GM21529 (cell line): ENCODE measurements around the gene PTPN14.
A peak's percentile ranks its signal among the peaks of the same experiment; 100 is the strongest.
"Not testable (repeated sequence)": the region's sequence is repeated elsewhere in the genome, so short reads cannot be mapped to it uniquely, and the experiment has no call there.

Experiments
- ATAC-seq: cut with Tn5 transposase; IDR thresholded peaks from one replicate; pipeline ENCODE4 v1.9.1; 2021; ENCODE audit not compliant: unreplicated experiment

Gene PTPN14

DNA sequence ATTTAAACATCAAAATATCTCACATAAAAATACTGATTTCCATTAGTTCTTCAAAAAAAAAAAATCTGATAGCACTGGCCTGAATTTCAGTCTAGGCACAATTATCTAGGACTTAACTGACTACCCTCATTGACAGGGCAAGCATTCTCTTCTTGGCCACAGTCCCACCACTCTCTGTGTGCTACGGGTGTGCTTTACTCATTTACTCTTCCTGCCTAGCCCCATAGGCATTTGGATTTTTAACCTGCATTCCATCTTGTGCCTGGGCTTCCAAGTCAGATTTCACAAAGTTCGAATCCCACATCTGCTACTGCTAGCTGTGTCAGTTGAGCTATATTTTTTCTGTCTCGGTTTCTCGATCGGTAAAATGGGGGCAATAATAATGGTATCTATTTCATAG is 38.0 kb downstream of the PTPN14 start:
- no peak for ATAC-seq

DNA sequence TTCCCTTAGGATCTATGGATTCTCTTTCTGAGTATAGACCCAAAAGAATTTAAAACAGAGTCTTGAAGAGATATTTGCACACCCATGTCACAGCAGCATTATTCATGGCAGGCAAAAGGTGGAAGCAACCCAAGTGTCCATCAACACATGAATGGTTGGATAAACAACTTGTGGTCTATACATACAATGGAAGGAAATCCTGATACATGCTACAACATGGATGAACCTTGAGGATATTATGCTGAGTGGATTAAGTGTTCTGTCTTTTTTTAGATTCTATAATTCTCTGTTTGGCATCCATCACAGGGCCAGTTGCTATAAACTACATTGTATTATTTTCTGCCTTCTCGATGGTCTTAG is 39.8 kb downstream of the PTPN14 start:
- ATAC-seq = no peak

DNA sequence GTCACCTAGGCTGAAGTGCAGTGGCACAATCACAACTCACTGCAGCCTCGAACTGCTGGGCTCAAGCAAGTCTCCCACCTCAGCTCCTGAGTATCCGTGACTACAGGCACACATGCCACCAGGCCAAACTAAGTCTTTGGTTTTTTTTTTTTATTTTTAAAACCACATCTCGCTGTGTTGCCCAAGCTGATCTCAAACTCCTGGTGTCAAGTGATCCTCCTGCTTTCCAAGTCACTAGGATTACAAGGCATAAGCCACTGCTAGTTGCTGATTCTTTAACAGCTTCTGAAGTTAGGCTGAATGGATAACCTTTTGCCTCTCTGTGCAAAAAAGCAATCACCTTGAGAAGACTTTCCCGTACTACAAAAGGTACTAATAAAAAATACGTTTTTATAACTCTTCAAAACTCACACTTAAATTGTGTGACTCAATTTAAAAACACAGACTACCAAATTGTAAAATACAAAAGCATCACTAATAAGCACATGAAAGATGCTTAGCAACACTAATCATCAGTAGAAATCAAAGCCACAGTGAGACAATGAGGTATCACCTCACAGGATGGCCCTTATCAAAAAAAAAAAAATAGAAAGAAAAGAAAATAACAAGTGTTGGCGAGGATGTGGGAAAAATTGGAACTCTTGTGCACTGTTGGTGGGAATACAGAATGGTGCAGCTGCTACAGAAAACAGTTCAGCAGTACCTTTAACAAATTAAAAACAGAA is 40.3 kb downstream of the PTPN14 start:
- no peak for ATAC-seq

DNA sequence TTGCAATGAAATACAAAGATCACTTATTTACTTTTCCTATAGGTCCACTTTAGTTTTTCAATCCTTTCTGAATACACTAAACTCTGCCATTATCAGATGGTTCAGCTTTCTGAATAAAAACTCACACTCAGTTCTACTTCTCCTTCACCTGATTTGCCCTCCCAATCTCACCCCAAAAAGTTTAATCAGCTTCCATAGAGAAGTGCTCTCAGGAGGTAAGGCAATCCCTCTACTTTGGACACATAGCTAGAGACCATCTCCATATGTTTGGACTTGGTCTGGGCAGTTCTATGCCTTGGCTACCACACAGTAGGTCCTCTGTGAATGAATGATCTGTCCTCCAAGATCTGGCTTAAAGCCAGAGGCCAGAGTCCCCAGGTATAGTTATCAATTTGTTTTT is 40.9 kb downstream of the PTPN14 start:
- ATAC-seq = no peak

DNA sequence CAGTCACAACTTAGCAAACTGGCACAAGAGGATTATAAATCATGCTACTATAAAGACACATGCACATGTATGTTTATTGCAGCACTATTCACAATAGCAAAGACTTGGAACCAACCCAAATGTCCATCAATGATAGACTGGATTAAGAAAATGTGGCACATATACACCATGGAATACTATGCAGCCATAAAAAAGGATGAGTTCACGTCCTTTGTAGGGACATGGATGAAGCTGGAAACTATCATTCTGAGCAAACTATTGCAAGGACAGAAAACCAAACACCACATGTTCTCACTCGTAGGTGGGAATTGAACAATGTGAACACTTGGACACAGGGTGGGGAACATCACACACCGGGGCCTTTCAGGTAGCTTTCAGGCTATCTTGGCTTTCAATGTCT is 41.8 kb downstream of the PTPN14 start:
- ATAC-seq = not testable (repeated sequence)

DNA sequence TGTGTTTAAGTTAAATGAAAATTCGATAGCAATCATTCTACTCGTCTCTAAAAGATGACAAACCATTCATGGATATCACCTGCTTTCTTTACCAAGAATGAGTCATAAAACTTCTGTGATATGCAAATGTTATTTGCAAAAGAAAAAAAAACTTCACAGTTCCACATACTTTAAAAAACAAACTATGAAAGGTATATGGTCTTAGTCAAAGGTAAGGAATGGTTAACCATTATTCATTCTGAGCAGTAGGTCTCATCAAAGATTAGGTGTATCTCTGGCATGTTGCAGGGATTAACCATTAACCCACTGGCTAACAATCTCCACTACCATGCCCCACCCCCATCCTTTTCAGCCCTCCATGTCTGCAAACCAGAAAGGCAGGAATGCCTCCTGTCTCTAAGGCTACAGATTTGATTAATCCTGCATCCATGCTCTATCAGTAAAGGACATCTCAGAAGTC is 44.4 kb downstream of the PTPN14 start:
- ATAC-seq = peak; percentile 66

DNA sequence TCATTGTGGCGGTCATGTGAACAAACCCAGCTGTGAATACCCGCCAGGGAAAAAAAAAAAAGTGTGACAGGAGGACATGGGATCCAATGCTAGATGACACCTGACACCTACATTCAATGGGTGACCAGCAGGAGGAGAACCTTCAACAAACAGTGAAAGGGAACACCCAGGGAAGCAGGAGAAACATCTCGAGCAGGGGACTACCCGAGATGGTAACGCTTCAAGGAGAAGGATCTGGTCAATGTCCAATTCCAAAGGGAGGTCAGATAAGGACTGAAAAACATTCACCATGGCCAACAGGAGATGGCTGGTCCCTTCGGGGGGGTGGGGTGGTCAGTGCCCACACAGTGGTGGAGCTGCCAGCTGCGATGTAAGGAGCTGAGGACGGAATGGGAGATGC is 46.3 kb downstream of the PTPN14 start:
- no peak for ATAC-seq

DNA sequence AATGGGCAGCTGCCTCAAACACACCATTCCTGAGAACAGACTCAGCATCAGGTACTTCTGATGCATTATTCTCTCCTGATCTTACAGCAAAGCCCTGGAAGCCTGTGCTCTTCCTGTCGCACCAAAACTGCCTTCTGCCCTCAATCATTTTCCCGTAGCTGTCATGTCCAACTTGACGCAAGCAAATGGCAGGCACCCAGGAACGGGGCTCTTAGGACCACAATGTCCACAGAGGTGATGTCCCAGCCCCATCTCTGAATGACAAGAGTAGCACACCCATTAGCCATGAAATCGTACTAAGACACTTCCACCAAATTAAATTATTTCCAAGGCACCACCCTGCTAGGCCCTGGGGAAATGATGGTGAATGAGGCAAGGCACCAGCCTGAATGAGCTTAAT is 47.1 kb downstream of the PTPN14 start:
- no peak for ATAC-seq

DNA sequence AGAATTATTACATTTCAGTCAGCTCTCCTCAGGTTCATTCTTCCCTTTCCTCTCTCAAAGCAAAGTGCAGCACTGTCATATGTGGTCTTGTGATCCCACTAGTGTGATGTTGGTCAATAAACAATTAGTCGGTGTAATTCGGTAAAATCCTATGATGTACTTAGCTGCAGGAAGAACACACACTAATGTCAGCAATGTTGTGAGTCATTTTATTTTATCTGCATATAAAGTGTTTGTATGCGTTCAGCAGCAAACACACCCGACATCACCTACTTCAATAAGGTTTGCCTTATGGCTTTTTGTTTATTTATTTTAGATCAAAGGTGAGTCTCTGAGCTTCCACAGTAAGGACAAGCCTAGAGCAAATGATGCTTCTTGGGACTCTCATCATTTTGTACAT is 47.8 kb downstream of the PTPN14 start:
- no peak for ATAC-seq

DNA sequence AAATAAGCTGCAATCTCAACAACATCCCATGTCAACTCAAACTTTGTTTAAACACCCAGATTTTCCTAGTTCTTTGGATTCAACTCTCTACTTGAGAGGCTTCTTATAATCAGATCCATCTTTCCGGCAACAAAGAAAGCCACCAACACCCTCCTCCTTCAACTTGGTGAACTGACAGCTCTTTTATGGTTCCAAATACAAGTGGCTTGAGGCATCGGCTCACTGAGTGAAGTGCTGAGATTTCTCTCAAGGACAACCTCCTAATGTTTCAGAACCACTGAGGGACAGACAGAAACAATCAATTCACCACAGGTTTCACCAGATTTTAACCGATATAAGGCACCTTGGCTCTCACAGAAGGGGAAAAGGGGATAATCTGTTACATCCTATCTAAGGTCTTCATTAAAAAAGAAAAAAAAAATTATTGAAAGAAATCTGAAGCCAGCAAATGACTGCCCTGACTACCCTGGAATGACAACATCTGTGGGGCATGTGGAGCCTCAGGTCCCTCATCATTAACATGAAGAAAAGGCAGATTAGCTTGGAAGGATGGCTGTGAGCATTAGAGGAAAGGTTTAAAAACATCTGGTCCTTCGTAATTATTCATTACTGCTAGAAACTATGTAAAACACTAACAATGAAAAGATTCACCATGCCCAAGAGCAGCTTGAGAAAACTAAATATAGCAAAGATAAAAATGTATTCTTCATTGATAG is 50.9 kb downstream of the PTPN14 start:
- ATAC-seq = no peak

DNA sequence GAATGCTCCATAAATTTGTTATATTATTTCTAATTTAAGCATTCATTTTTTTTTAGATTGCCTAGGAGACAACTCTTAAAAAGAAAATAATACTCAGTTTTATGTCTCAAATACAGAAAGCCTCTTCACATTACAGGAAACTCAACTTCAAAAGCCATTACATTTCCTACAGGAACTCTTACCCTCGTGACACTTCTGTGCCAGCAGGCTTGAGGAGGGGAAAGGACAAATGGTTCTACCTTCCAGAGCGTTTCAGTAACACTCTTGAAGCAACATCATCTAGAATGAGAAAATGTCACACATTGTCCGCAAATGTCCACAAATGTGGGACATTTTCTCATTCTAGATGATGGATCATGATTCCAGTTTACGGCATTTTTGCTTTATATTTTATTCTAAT is 51.7 kb downstream of the PTPN14 start:
- no peak for ATAC-seq

DNA sequence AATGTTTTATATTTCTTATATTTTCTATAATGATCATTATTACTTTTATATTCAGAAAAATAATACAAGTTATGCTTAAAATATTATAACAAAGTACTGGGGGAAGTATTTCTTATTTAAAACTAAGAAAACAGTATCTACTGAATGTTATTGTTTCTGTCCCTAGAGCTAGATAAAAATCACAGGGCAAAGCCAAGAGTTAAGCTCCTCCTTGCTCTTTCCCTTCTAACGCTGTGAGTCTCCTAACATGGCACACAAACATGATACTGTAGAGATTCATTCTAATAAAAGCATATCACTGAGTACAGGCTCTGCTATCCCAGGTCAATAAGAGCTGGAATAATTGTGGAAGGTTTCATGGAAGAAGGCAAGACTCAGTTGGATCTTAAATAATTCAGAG is 53.4 kb downstream of the PTPN14 start:
- ATAC-seq = no peak

DNA sequence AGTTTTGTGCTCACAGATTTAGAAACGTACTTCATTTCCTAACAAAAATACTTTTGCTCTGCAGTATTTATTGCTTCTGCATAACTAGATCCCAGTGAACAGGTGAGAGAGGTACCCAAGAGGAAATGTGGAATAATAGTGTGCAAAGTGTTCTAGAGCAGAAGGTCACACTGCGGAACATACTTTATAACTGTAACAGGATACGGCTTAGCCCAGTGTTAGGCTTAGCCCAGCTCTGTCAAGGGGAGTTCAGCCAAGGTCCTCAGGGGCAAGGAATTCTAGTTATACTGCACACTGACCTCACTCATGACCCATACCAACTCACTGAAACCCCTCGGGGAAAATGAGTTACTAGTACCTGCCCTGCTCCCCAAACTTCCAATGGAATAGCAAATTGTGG is 55.3 kb downstream of the PTPN14 start:
- no peak for ATAC-seq

DNA sequence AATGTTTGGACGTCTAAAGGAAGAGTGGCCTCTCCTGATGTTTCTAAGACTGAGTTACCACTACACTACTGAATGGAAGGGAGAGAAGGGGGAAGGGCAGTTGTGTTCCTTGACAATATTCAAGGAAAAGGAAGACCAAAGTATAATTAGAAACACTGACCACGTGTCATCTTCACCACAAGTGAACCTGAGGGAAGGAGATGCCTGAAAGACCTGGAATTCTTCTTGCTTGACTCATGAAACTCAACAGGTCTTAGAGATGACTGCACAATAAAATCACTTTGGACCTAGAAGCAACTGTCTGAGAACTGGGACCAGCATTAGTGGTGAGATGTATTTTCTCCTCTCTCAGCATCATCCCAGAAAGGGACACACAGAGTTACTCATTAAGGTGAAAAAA is 56.7 kb downstream of the PTPN14 start:
- no peak for ATAC-seq

DNA sequence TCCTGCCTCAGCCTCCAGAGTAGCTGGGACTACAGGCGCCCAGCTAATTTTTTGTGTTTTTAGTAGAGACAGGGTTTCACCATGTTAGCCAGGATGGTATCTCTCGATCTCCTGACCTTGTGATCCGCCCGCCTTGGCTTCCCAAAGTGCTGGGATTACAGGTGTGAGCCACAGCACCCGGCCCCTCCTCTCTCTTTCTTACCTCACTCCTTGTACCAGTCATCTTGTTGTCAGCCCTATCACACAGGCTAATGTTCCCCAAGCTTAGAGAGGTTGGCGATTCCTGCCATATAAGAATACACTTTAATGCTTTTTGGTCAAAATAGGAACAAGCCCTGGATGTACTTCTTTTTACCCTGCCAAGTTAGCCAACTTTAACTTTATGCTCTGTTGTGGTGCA is 57.2 kb downstream of the PTPN14 start:
- not testable (repeated sequence) for ATAC-seq

DNA sequence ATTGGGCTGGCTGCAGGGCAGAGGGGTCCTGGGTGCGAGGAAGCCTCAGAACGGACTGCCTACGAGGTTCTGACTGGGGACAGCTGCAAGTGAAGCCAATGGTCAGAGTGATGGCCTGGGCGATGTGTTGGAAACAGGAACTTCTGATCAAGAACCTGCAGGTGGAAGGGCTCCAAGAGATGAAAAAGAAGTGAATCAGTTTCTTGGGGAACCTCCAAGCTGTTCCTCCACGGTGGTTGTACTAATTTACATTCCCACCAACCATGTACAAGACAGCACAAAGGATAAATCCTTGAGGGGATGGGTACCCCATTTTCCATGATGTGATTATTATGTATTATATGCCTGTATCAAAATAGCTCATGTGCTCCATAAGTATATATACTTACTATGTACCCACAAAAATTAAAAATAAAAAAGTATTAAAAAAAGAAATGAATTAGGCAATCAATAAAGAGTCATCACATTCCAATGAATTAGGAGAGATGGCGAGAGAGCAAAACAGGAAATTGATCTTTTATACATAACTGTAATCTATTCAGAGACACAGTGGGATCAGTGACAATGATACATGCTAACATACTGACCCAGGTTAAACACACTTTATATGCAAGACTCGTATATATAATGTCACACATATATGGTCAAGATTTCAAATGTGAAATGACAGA is 58.1 kb downstream of the PTPN14 start:
- no peak for ATAC-seq

DNA sequence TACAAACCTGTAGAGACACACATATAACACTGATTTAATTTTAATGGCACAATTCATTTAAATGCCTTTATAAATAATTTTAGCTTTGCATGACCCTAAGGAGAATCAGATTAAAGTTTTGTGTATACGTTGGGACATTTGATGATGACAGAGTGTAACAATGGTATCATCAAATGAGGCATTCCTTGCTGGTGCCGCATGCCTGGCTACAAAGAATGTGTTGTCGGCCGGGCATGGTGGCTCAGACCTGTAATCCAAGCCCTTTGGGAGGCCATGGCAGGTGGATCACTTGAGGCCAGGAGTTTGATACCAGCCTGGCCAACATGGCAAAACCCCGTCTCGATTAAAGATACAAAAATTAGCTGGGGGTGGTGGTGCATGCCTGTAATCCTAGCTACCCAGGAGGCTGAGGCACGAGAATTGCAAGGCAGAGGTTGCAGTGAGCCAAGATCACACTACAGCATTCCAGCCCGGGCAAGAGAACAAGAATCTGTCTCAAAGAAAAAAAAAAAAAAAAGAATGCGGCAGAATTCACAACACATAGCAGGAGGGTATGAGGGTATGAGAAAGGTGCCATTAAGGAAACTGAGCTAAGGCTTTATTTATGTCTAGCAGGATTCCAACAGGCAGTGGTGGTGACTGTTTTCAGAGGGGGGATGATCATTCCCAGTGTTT is 58.9 kb downstream of the PTPN14 start:
- no peak for ATAC-seq

DNA sequence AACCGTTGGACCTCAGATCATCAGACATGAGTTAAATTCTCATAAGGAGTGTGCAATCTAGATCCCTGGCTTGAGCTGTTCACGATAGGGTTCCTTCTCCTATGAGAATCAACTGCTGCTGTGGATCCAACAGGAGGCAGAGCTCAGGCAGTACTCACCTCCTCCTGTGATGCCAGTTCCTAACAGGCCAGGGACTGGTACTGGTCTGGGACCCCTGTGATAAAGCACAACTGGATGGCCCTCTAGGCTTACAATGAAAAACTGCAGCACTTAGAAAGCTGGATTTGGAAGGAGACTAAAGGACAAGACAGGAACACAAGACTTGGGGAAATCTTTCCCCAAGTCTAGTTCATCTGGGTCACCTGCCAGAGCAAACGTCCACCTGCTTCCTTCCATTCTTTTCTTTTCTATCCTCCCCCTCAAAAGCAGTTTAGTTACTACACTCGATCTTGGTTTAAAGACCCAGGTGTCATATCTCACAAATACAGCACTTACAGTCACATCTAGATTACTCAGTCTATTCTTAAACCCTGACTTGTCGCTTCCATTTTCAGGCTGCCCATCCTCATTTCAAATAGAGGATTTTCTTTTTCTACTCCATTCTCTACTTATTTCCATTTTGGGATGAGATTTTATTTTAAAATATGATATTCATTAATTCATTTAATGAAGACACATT is 59.8 kb downstream of the PTPN14 start:
- no peak for ATAC-seq

DNA sequence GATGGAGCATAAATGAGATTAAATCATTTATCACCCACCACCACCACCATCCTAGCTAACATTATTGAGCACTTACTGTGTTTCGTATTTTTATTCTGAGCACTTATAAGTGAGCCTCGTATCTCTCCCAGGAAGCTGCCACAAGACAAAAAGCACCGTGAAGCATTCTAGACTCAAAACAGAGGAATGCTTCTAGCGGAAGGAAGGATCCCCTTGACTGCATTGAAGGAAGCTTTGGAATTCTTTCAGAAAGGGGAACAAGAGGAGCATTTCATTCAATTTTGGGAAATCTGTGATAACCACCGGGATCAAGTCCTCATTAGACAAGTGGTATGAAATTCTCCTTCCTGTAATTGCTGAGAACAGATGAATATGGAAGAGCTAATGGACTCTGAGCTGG is 66.3 kb downstream of the PTPN14 start:
- no peak for ATAC-seq

DNA sequence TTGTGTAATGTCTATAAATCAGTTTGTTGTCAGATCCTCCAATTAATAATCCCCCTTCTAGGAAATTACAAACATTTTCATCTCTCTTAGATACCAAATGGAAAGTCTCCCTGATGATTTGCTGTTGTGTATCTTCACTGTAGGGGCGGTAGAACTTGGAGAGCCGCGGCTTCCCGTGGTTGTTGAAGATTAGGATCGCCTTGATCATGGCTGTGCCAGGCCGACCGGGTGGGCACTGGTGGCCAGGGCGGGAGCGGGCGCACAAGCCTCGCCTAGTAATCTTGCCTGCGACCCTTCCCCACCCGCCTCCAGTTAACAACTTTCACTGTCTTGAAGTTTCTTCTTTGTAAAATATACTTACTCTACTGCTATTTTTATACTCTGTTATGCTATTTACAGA is 68.2 kb downstream of the PTPN14 start:
- not testable (repeated sequence) for ATAC-seq

DNA sequence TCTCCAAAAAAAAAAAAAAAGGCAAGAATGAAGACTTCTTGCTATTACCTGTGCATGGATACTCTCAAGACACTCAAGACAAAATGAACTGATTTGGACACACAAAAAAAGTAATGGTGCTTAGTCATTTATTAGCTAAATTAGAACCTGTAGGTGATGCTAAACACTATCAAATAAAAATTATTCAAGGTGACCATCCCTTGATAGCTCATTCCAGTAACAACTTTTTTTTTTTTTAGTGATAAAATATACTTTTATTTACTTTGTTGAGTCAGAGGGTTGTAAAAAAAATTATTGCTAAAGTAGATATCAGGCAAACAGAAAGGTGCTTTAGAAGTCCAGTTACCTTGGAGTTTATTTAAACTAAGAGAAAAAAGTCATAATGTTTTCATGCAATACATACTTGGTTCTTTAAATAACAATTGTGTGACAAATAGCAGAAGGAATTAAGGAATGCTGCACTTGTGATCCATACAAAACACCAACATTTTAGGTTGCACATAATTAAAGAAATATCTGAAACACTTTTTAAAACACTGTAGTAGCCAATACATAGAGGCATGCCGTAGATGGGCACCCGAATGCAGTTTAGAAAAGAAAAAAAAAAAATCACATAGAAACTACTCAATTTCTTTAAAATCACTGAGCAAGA is 69.3 kb downstream of the PTPN14 start:
- not testable (repeated sequence) for ATAC-seq
